GM21529 (cell line): ENCODE results near the gene FAM118A.
"Not testable (repeated sequence)": the region's sequence is repeated elsewhere in the genome, so short reads cannot be mapped to it uniquely, and the experiment has no call there.

Experiments used
- ATAC-seq: cut with Tn5 transposase; IDR thresholded peaks from one replicate; pipeline ENCODE4 v1.9.1; 2021; ENCODE audit not compliant: unreplicated experiment

FAM118A gene

GRCh38 chr22:45359627-45360026 lies 49.9 kb downstream of the FAM118A start:
- ATAC-seq: no peak

- ATAC-seq: no peak
Measured at GRCh38 chr22:45366713-45367112, 57.0 kb downstream of the FAM118A start.

- ATAC-seq: not testable (repeated sequence)
Measured at GRCh38 chr22:45373592-45373991, 63.9 kb downstream of the FAM118A start.

- ATAC-seq: no peak
Measured at GRCh38 chr22:45376009-45376408, 66.3 kb downstream of the FAM118A start.

- no peak for ATAC-seq
Measured at GRCh38 chr22:45376703-45377102, 67.0 kb downstream of the FAM118A start.

GRCh38 chr22:45381348-45381747 lies 71.6 kb downstream of the FAM118A start:
- no peak for ATAC-seq

- no peak for ATAC-seq
Measured at GRCh38 chr22:45389546-45389945, 79.8 kb downstream of the FAM118A start.
